H54 (cell line): ENCODE measurements around the gene CTBP1.

ENCODE experiments used
- DNase-seq: peaks from one replicate; pipeline ENCODE4 v3.0.0; 2011; ENCODE audit warnings: low spot score, mixed read lengths; ENCODE audit not compliant: insufficient read length
- FAIRE-seq: peaks from 3 replicates; lab custom pipeline; 2011; peaks lifted over from hg19 to GRCh38; lab: Jason Lieb, UNC
- POLR2A ChIP-seq: IDR thresholded peaks from 2 replicates; pipeline ENCODE4 v1.6.1; 2011; ENCODE audit warnings: low read depth, mild to moderate bottlenecking, low read length

CTBP1 gene

DNA sequence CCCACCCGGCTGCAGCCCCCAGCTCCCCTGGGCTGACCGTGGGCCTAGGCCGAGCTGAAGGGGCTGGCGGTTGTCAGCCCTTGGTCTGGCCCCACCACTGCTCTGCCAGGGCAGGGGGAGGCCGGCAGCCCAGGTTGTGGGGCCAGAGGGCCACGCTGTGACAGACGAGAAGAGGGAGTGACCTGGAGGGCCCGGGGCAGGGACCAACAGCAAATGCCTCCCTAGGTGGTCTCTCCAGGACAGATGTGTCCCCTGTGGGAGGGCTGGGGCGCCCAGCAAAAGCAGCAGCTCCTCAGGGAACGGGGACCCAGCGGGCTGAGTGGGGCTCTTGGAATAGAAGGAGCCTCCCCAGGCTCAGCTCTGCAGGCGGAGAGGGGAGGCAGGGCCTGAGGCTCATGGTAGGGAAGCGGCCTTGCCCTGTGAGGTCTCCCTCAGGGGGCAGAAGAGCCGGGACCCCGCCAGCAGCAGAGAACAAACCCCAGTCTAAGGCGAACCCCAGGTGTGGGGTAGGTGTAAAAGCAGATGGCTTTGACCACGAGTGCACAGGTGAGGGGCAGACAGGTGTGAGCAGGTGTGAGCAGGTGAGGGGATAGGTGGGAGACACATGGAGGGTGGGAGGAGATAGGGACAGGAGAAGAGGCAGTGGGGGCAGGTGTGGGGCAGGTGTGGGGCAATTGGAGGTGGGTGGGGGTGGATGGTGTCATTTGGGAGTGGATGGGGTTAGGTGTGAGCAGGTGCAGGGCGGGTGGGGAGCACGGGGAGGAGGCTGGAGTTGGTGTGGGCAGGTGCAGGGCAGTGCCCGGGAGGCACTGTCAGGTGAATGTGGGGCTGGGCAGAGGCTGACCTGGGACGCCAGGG lies 42.4 kb downstream of the CTBP1 start:
- FAIRE-seq (no peak), DNase-seq (no peak)
- no peak for TF ChIP-seq POLR2A

DNA sequence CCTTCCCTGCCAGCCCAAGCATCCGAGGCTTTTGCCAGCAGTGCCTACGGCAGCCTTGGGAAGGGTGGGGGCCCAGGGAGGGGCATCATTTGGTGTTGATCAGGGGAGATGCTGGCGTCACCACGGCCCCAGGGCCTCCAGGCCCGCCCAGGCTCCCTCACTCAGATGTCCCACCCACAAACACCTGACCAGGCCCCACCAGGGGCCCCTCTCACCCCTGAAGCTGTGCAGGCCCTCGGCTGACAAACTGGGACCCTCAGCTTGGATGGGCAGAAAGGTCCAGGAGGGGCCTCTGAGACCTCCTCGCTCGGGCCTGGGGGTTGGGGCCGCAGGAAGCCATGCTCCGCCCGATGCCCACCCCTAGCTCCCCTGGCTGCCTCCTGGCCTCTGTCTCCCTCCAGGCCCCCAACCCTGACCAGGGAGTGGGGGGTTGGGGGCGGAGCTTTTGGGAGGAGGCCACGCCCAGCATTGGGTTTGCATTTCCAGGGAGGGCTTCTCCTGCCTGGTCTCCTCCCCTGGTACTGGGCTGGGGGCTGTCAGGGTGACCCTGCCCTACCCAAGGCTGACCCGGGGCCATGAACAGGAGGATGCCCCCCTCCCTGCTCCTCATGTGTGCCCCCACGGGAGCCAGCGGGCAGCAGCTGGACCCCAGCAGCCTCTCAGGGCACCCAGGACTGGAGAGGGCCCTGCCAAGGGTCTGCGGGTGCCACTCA lies 43.2 kb downstream of the CTBP1 start:
- no peak for DNase-seq
- no peak for FAIRE-seq
- TF ChIP-seq POLR2A: no peak

DNA sequence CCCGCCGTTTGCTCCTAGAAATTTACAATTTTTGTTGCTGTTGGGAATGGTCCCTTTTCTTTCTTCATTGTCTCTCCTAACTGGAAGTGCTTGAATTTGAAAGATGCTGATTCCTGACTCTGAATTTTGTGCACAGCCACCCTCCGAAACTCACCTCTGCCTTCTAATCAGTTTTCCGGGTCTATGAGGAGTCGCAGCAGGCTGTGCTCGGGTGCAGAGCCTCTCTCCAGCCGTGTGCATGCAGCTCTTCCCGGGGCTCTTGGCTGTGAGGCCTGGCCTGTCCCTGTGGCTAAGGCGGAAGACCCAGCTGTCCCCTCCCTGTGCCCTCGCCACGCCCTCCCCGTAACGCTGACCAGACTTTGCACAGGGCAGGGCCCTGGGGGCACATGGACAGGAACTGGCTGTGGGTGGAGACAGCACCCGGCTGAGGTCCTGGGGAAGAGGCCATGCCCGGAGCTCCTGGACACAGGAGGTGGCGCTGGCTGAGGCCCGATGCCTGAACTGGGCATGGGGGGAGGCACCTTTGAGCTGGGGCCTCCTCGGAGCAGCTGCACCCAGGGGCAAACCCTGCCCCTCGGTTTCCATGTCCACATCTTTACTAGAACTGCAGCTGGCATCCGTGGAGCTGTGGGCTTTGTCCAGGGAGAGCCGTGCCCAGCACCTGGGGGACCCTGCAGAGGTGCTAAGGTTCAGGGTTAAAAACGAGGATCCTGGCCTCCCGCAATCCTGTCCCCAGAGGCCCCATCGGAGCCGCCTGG lies 43.9 kb downstream of the CTBP1 start:
- no peak for FAIRE-seq
- no peak for DNase-seq
- TF ChIP-seq POLR2A: no peak

DNA sequence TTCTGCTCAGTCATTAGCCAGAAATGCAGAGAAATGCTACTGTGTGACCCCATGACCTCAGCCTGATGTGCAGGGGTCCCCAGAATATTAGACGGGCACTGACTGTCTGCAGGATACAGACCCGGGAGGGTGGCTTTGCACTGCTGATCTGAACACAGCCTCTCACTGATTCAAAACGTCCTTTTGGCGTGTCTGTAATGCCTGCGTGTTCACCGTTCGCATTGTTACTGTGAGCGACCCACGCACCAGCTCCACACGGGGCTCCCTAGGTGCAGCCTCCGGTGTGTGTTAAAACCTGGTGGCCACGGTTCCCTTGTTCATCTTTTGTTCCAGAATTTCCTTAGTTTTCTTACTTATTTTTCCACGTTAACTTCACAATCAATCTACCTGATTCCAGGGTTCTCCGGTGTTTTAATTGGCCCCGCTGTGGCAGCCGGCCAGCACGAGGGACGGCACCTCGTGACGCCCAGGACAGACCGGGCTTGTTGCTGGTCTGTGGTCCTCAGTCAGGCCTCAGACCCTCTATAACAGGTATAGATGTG lies 44.6 kb downstream of the CTBP1 start:
- TF ChIP-seq POLR2A: no peak
- DNase-seq: no peak
- FAIRE-seq: no peak

DNA sequence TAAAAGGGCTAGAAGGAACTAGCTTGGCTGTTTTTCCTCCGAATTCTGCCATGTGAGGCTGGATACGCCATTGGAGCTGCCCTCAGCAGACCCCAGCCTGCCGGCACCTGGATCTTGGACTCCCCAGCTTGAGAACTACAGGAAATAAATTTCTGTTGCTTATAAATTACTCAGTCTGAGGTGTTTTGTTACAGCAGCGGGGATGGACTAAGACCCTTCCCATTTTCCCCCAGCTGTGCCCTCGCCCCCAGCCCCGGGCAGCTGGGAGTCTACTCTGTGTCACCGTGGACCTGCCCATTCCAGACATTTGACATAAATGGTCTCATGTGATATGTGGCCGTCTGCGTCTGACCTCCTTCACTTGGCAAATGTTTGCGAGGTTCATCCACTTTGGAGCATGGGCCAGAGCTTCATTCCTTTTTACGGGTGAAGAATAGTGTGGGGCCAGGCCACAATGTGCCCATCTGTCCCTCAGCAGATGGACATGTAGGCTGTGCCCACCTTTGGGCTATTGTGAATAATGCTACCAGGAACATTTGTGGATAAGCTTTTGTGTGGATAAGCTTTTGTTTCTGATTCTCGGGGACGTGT lies 45.8 kb downstream of the CTBP1 start:
- no peak for TF ChIP-seq POLR2A
- FAIRE-seq (no peak), DNase-seq (no peak)

DNA sequence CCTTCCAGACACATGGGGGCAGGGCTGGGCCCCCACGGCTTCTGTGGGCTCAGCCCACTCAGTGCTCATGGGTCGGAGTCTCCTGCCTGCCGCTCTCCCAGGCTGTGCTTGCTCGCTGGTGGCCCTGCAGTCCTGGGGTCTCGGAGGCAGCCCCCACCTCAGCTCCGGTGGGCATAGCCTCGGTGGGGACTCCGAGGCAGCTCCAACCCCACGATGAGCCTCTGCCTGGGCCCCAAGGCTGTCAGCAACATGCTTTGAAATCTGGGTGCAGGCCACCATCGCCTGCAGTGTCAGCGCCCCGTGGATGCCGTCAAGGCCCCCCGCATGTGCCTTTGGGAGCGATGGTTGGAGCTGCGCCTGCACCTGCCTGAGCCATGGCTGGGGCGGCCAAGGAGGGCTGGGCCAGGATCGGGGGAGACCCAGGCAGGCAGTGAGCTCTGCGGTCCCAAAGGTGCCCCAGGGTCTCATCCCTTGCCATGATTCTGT lies 46.4 kb downstream of the CTBP1 start:
- DNase-seq (no peak), FAIRE-seq (no peak)
- TF ChIP-seq POLR2A: no peak

DNA sequence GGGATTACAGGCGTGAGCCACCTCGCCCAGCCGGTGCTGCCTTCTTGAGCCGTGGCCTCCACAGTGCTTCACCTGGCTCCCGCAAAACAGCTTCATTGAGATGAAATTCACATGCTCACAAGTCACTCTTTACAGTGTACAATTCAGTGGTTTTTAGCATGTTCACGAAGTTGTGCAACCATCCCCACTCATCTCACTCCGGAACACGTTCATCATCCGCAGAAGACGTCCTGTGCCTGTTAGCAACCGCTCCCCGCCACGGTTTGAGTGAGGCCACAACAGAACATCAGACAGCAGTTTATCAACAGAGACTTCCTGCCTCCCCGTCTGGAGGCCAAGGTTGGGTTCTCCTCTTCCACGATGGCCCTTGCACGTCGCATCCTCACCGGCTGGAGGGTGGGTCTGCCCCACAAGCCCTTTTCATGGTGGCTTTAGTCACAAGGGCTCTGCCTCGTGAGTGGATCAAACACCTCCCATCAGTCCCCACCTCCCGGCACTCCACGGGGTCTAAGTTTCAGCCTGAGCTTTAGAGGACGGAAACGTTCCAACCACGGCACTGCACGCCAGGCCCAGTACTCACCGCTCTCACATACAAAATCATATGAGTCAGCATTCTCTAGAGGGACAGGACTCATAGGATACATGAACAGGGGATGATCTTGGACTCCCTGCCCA lies 46.9 kb downstream of the CTBP1 start:
- no peak for TF ChIP-seq POLR2A
- FAIRE-seq (no peak), DNase-seq (no peak)

DNA sequence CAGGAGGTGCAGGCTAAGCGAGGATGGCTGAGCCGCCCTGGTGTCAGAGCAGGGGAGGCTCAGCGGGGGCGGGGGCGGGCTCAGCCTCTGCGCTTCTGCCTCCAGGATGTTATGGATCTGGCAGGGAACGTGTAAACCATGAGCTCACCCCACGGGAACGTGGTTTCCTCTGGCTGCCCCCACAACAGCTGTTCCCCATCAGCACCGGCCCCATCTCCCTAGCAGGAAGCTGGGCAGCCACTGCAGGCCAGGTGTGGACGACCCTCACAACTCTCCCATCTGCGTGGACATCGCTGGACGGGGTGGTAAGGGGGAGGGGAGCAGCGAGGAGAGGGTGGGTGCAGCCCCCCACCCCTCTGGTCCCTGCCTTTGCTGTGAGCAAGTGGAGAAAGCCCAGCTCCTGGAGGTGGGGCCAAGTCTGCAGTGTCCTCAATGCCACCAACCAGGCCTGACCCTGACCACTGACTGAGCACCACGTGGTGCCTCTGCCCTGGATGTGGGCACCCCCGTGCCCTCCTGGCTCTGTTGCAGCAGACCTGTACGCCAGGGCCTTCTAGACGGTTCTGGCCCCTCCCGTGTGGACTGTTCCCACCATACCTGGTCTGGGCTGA lies 48.4 kb downstream of the CTBP1 start:
- DNase-seq: peak; percentile 51
- no peak for TF ChIP-seq POLR2A
- FAIRE-seq: no peak

DNA sequence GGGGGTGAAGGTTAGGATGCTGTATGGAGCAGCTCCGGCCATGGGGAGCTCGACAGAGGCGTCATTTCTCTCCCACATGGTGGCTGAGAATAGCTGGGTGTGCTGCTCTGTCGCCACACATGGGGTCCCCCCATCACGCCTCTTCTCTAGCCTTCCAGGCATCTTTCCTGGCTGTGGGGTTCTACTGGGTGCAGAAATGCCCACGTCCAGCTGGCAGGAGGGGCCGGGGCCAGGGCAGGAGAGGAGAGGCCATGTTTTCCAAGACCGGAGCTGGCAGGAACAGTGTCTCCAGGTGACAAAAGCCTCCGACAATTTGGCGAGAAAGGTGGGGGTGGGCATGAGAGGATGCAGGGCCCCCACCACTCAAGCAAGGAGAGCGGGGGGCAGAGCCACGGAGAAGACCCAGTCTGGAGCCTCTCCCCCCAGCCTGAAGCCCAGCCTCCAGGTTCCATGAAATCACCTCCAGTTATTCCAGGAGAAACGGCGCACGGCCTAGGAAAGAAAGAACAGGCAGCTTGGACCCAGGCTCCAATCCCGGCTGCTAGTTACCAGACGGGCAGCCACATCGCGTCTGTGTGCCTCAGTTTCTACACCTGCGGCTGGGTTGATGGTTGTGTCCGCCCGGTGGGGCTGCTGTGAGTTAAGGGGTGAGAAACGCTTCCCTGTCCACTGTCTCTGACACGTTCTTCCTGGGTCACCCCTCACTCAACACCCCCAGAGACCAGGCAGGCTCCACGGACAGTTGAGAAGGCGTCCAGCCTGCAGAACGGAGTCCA lies 49.2 kb downstream of the CTBP1 start:
- no peak for FAIRE-seq
- no peak for DNase-seq
- no peak for TF ChIP-seq POLR2A

DNA sequence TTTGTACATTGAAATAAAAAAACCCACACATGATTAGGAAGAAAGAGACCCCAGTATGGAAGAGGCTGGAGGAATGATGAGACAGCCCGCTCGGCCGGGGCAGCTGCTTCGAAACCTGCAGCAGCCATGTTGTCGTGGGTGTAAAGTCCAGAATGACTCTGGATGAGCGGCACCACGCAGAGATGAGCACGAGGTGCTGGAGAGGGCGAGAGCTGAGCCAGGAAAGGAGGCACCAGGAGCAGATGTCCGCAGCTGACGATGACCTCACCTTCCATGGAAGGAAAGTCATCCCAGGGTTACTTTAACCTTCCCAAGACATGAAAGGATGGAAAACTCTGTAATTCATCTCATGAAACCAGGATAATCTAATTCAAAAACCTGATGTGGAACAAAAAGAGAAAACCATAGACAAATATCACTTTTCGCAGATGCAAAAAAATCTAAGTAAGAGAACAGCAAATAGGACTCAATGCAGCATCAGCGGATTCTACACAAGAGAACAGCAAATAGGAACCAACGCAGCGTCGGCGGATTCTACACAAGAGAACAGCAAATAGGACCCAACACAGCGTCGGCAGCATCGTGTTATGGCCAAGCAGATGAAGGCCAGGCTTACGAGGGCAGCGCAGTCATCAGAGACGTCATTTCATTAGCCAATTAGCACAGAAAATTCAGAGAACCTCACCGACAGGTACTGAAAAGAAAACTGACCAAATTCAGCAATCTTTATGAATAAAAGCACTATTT lies 50.7 kb downstream of the CTBP1 start:
- no peak for DNase-seq
- no peak for TF ChIP-seq POLR2A
- FAIRE-seq: no peak
